HL-60 (cell line): ENCODE data around the gene UVSSA.

ENCODE experiments used
- DNase-seq, 2 experiments: peaks; one replicate each; pipeline ENCODE4 v3.0.0-alpha.2; 2010 to 2020; ENCODE audit warnings: low read depth in 1 of 2, low spot score in 1 of 2
- H3K27ac ChIP-seq: fragments of 250-450 bp; sonication (Bioruptor Pico); replicated peaks from 2 replicates; pipeline ENCODE4 v1.5.1; 2020; ENCODE audit warnings: mild to moderate bottlenecking, moderate library complexity
- H3K27me3 ChIP-seq: fragments of 250-450 bp; sonication (Bioruptor Pico); 2 replicates; pipeline ENCODE4 v1.5.1; 2021; ENCODE audit warnings: mild to moderate bottlenecking, moderate library complexity; ENCODE audit not compliant: insufficient read depth, poor library complexity, severe bottlenecking
- H3K4me3 ChIP-seq: replicated peaks from 2 replicates; pipeline ENCODE4 v1.5.1; 2011; ENCODE audit warnings: mild to moderate bottlenecking, control low read depth, low read length; ENCODE audit not compliant: insufficient read depth
- GABPA ChIP-seq: IDR thresholded peaks from 2 replicates; pipeline ENCODE4 v1.6.1; 2012; ENCODE audit warnings: low read depth
- POLR2AphosphoS5 ChIP-seq: IDR thresholded peaks from 2 replicates; pipeline ENCODE4 v1.6.1; 2012; ENCODE audit warnings: low read depth
- REST ChIP-seq: IDR thresholded peaks from 2 replicates; pipeline ENCODE4 v1.6.1; 2012; ENCODE audit warnings: low read depth; ENCODE audit not compliant: insufficient replicate concordance
- SPI1 ChIP-seq: IDR thresholded peaks from 2 replicates; pipeline ENCODE4 v1.6.1; 2012; ENCODE audit warnings: low read depth, mild to moderate bottlenecking, borderline replicate concordance
- TF ChIP-seq, protein P1 (sequence below): IDR thresholded peaks from one replicate; pipeline ENCODE4 v1.5.1; 2011; ENCODE audit warnings: low read length, control low read depth, inconsistent platforms; ENCODE audit not compliant: insufficient read depth

UVSSA gene

DNA sequence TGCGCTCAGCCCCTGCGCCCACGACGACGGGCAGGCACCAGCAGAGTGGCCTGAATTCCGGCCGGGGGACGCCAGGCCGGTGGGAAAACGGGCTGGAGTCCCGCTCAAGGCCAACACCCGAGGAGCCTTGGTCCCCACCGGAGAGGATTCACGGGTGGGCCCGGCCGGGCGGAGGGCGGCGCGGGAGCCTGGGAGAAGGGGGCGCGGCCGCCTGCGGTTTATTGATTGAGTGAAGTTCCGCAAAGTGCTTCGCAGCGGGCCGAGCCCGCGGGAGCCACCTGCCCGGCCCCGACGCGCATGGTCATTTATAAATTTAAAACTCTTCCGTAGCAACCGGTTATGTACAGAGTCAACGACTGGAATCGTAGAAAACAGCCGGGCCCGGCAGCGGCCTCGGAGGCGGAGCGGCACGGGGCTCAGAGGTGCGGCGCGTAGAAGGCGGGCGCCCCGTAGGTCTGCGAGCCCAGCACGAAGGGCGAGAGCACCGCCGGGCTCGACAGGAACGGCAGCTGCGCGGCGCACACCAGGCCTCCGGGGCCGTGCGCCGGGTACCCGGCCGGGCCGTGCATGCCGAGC is 55.6 kb downstream of the UVSSA start:
- H3K27me3 ChIP-seq: peaks cover 20% of the 10 kb centered on the region
- H3K4me3 ChIP-seq: no peak overlapping the region
- H3K27ac ChIP-seq: no peak overlapping the region
- DNase-seq: no peak
- TF ChIP-seq REST: no peak
- TF ChIP-seq GABPA: no peak
- TF ChIP-seq SPI1: no peak
- TF ChIP-seq POLR2AphosphoS5: no peak
- TF ChIP-seq, protein P1, sequence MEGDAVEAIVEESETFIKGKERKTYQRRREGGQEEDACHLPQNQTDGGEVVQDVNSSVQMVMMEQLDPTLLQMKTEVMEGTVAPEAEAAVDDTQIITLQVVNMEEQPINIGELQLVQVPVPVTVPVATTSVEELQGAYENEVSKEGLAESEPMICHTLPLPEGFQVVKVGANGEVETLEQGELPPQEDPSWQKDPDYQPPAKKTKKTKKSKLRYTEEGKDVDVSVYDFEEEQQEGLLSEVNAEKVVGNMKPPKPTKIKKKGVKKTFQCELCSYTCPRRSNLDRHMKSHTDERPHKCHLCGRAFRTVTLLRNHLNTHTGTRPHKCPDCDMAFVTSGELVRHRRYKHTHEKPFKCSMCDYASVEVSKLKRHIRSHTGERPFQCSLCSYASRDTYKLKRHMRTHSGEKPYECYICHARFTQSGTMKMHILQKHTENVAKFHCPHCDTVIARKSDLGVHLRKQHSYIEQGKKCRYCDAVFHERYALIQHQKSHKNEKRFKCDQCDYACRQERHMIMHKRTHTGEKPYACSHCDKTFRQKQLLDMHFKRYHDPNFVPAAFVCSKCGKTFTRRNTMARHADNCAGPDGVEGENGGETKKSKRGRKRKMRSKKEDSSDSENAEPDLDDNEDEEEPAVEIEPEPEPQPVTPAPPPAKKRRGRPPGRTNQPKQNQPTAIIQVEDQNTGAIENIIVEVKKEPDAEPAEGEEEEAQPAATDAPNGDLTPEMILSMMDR: no peak

- no peak overlapping the region for H3K27ac ChIP-seq
- H3K4me3 ChIP-seq: no peak overlapping the region
- peaks cover 20% of the 10 kb centered on the region for H3K27me3 ChIP-seq
- no peak for TF ChIP-seq GABPA
- no peak for TF ChIP-seq POLR2AphosphoS5
- TF ChIP-seq REST: no peak
- TF ChIP-seq, protein P1: no peak
- TF ChIP-seq SPI1: no peak
- no peak for DNase-seq
Measured at GRCh38 chr4:1403177-1403583, 56.2 kb downstream of the UVSSA start.

DNA sequence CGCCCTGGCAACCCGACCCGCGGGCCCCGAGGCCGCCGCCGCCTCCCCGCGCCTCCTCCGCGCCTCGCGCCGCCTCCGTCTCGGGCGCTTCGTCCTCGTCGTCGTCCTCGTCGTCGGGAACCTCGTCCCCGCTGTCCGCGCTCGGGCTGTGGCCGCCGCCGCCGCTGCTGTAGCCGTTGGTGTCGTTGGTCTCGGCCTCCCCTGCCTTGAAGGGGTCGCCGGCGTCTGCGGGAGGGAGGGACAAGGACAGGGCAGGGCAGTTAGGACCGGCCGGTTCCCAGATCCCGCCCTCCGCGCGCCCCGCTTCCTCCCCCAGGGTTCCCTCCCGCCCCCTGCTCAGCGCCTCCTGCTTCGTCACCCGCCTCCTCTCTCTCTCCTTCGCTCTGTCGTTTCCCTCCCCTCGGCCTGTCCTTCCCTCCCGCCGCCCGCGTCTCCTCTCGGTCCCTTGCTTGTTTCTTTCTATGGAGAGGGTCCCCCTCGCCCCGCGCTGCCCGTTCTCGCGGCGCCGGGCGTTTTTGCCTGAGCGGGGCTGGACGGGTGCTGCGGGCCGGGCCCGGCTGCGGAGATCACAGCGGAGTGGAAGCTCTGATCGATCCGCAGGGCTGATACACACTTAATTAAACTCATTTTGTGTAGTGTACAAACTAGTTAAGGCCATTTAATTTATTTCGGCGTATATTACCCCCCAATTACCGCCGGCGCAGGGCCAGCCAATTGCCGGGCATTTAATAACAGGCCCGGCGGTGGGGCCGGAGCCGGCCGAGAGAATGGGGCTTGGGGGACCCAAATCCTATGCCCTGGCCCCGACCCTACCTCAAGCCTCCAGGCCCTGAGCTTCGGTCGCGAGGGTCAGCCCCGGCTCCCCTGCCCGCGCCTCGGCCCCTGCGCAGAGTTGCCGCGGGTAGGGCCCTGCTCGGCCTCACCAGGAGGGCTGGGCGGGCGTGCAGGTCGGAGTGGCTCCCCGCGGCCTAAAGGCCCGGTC is 56.9 kb downstream of the UVSSA start:
- no peak for DNase-seq
- peaks cover 26% of the 10 kb centered on the region for H3K27me3 ChIP-seq
- no peak for TF ChIP-seq REST
- TF ChIP-seq GABPA: no peak
- TF ChIP-seq POLR2AphosphoS5: no peak
- TF ChIP-seq, protein P1: no peak
- TF ChIP-seq SPI1: no peak

More for the DNA sequence above, 56.9 kb downstream of the UVSSA start:
- Histone ChIP-seq H3K4me3 (no peak overlapping the region), H3K27ac (no peak overlapping the region)
